HG02943 (cell line): Measurements from ENCODE around the gene CPLX3.

Experiments
- ATAC-seq: cut with Tn5 transposase; IDR thresholded peaks from one replicate; pipeline ENCODE4 v1.9.1; 2021; ENCODE audit warnings: mild to moderate bottlenecking, low read depth, moderate library complexity; ENCODE audit not compliant: unreplicated experiment

Gene CPLX3

DNA sequence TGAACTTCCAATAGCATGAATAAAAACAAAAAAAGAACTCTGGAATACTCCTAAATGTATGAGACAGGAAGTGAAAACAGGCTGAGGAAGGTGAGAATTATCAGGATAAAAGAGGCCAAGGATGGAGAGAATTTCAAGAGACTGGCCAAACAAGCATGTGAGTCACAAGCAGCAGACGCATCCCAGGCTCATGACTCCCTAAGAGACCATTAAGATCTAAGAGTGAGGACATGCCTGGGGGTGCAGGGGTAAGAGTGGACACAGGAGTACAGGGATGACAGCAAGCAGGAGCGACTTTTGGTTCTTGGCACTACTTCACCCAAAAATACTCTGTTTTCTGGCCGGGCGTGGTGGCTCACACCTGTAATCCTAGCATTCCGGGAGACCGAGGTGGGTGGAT is 39.7 kb downstream of the CPLX3 start:
- ATAC-seq: no peak

- ATAC-seq: no peak
Measured at GRCh38 chr15:74867466-74868038, 41.1 kb downstream of the CPLX3 start.

DNA sequence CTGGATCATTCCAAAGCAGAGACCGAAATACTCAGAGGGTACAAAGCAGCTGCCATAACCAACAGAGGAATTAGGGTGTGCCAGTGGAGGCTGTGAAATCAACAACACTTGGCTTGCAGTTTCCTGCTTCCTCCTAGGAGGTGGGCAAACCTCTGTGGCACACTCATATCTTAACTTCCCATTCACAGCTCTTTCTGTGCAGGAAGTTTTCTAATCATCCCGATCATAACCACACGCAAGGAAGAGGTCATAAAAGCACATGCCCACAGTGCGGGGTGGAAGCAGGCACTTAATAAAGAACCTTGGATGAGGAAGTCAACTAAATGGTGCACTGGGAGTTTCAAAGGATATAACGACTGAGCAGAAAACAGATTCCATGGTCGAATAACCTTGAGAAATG is 41.6 kb downstream of the CPLX3 start:
- no peak for ATAC-seq

DNA sequence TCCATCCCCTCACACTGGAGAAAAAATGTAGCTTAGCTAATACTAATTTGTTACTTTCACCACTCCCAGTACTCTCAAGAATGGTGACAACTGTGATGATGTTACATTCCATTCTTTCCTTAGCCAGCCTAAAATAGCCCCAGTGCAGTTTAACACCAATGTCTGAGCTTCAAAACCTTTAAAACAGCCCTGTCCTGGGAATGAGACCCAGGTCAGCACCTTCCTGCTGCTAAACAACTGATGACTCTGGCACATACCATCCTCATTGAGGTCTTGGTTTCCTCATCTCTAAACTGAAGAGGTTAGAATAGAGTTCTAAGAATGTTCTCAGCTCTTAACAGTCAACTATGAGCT is 42.9 kb downstream of the CPLX3 start:
- no peak for ATAC-seq

GRCh38 chr15:74869726-74870407 is 43.4 kb downstream of the CPLX3 start:
- ATAC-seq: no peak

- no peak for ATAC-seq
Measured at GRCh38 chr15:74870436-74871215, 44.2 kb downstream of the CPLX3 start.

DNA sequence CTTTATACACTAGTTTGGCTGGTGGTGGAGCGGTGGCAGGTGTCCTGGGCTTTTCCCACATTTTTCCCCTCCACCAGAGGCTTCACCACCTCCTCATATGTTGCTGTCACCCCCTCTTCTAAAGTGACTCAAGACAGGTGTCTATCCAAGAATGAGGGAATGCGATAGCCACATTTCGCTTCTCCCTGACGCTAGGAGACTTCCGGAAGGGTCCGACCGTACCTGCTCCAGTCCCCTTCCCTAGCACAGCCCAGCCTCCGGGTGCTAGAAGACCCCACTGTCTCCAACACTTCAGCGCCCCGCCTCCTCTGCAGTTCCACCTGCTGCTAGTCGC is 46.2 kb downstream of the CPLX3 start:
- ATAC-seq: no peak

DNA sequence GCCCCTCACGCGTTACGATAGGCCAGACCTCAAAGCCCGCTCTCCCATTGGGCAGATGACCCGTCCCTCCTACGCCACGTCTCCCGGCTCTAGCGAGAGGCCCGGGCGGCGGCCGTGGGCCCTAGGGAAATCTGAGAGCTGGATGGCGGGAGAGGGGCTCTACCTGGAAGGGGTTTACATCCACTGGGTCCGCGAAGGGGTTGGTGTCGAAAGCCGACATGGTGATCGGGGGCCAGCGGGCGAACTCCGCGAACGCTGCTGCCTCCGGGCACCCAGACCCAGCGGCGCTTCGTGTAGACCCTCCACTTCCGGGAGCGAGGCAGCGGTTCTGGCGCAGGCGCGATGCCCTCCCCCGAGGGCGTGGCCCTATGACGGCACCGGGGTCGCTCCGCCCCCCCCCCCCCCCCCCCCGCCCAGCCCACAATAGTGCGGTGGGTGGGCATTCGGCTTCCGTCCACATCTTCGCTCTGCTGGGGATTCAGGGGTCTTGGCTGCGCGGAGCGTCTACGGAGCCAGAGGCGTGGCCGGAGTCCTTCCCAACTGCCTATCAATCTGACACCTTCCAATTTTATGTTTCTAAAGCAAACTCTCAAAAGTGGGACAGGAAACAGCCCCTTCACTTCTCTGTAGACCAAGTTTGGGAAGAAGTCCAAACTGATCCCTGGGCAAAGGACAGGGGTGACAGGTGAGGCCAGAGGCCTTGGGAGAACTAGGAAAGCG is 46.8 kb downstream of the CPLX3 start, which contains the start of gene SCAMP2:
TSS of gene SCAMP2 (minus strand) at position 330 of the 720 bp plus-strand sequence. CDS start at position 220, 110 bp downstream.
- peak; percentile 83 for ATAC-seq

DNA sequence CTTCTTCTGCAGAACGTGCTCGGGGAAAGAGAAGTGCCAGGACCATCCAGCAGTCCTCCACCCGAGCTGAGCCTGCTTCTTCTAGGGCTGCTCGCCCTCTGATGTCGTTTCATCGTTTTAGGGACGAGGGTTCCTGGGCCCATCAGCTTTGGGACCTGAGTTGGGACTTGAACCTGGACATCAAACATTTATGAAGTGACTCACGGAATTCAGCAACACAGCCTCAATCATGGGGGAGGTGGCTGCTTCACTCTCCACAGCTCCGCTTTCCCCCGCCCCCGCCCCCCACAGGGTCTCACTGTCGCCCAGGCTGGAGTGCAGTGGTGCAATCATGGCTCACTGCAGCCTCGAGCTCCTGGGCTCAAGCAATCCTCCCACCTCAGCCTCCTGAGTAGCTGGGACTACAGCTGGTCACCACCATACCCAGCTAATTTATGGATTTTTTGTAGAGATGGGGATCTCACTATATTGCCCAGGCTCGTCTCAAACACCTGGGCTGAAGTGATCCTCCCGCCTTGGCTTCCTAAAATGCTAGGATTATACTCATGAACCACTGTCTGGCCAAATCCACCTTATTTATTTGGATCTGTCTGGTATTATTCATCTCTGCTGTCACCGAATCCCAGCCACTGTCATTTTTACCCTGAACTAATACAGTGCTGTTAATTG is 47.5 kb downstream of the CPLX3 start:
- no peak for ATAC-seq

DNA sequence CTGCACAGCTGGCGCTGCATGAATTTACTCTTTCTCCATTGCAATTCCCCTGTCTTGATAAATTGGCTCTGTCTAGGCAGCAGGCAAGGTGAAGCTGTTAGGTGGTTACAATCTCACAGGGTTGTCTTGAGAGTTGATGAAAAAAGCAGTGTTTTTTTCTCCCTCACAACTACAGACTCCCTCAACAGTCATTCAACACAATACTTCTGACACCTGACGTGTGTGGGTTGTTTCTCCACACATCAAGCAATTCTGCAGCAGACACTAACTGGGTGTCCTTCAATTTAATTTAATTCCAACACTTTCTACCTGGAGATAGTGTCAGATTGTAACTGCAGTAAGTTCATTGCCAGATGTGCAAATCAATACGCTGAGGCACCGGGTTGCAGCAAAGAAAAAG is 51.8 kb downstream of the CPLX3 start:
- ATAC-seq: no peak
